CD14-positive monocyte (primary cell): ENCODE results near the gene SUPT5H. TPM values are rescaled to one million over a fixed set of nuclear protein-coding genes. Genes with fewer than 3 reads are reported as not detected.

Experiments used
- DNase-seq, 3 donors: peaks; one replicate each; pipeline ENCODE4 v3.0.0-alpha.2; 2011 to 2022
- H2AFZ ChIP-seq: 2 replicates; pipeline ENCODE4 v1.6.0; 2012; ENCODE audit warnings: mild to moderate bottlenecking, low read depth, low read length, inconsistent platforms; ENCODE audit not compliant: insufficient read depth, poor library complexity, severe bottlenecking
- H3K27ac ChIP-seq, 2 donors: 1 replicate in 1 of 2; 2 replicates in 1 of 2; pipeline ENCODE4 v1.5.1; 2012 to 2013; ENCODE audit warnings: low read length in 2 of 2, control low read depth in 1 of 2, inconsistent platforms in 1 of 2, low read depth in 1 of 2, mild to moderate bottlenecking in 1 of 2
- H3K27me3 ChIP-seq, 2 donors: one replicate each; pipeline versions ENCODE4 v1.6.0 to v1.6.1; 2011 to 2013; ENCODE audit warnings: low read length in 2 of 2; ENCODE audit not compliant: control insufficient read depth in 2 of 2, insufficient read depth in 2 of 2
- H3K36me3 ChIP-seq, 2 donors: replicated peaks in 1 of 2; 1 replicate in 1 of 2; 2 replicates in 1 of 2; pipeline versions ENCODE4 v1.5.1 to v1.6.1; 2012 to 2013; ENCODE audit warnings: low read length in 2 of 2, control low read depth in 1 of 2, inconsistent platforms in 1 of 2, mild to moderate bottlenecking in 1 of 2; ENCODE audit not compliant: insufficient read depth in 2 of 2, control insufficient read depth in 1 of 2
- H3K4me1 ChIP-seq, 2 donors: 1 replicate in 1 of 2; 2 replicates in 1 of 2; pipeline versions ENCODE4 v1.5.1 to v1.6.1; 2012 to 2013; ENCODE audit warnings: low read length in 2 of 2, control low read depth in 1 of 2, inconsistent platforms in 1 of 2, mild to moderate bottlenecking in 1 of 2, moderate library complexity in 1 of 2; ENCODE audit not compliant: insufficient read depth in 2 of 2, control insufficient read depth in 1 of 2
- H3K4me2 ChIP-seq: replicated peaks from 2 replicates; pipeline ENCODE3; 2012; ENCODE audit warnings: low read length, moderate library complexity, mild to moderate bottlenecking; ENCODE audit not compliant: poor library complexity, severe bottlenecking; ENCODE audit errors: extremely low read depth
- H3K4me3 ChIP-seq, 3 experiments: fragments of 200-600 bp in 1 of 3; sonication (generic) in 1 of 3; replicated peaks in 1 of 3; 1 replicate in 2 of 3; 2 replicates in 1 of 3; pipeline ENCODE4 v1.5.1; 2011 to 2013; ENCODE audit warnings: low read length in 3 of 3, mild to moderate bottlenecking in 3 of 3, control low read depth in 2 of 3, low read depth in 2 of 3, inconsistent platforms in 1 of 3, moderate library complexity in 1 of 3
- H3K79me2 ChIP-seq: 2 replicates; pipeline ENCODE4 v1.6.0; 2012; ENCODE audit warnings: mild to moderate bottlenecking, control low read depth, inconsistent platforms, low read length, moderate library complexity; ENCODE audit not compliant: insufficient read depth
- H3K9ac ChIP-seq: 2 replicates; pipeline ENCODE4 v1.6.0; 2017; ENCODE audit warnings: low read length, mild to moderate bottlenecking; ENCODE audit not compliant: insufficient read depth, poor library complexity, severe bottlenecking
- H3K9me3 ChIP-seq, 2 donors: replicated peaks in 1 of 2; 1 replicate in 1 of 2; 2 replicates in 1 of 2; pipeline versions ENCODE4 v1.5.1 to v1.6.1; 2012 to 2013; ENCODE audit warnings: low read length in 2 of 2, control low read depth in 1 of 2; ENCODE audit not compliant: control insufficient read depth in 1 of 2, insufficient read depth in 1 of 2
- H4K20me1 ChIP-seq: 2 replicates; pipeline ENCODE4 v1.6.0; 2012; ENCODE audit warnings: mild to moderate bottlenecking, low read length, control low read depth, moderate library complexity; ENCODE audit not compliant: insufficient read depth
- H3K27ac Mint-ChIP-seq, 7 donors: one replicate each; pipeline ENCODE4 v1.8.0; 2020; ENCODE audit warnings: mild to moderate bottlenecking in 7 of 7, mixed read lengths in 7 of 7, moderate library complexity in 6 of 7, inconsistent platforms in 2 of 7
- H3K27me3 Mint-ChIP-seq, 3 donors: one replicate each; pipeline ENCODE4 v1.8.0; 2021 to 2022; ENCODE audit warnings: low read depth in 3 of 3, mild to moderate bottlenecking in 3 of 3, mixed read lengths in 3 of 3, moderate library complexity in 3 of 3, inconsistent platforms in 1 of 3
- H3K36me3 Mint-ChIP-seq, 2 donors: one replicate each; pipeline ENCODE4 v1.8.0; 2020; ENCODE audit warnings: mixed read lengths in 2 of 2, inconsistent platforms in 1 of 2, mild to moderate bottlenecking in 1 of 2
- H3K4me1 Mint-ChIP-seq: one replicate; pipeline ENCODE4 v1.8.0; 2020; ENCODE audit warnings: mild to moderate bottlenecking, mixed read lengths
- H3K4me3 Mint-ChIP-seq, 2 donors: one replicate each; pipeline ENCODE4 v1.8.0; 2020; ENCODE audit warnings: mild to moderate bottlenecking in 2 of 2, mixed read lengths in 2 of 2, moderate library complexity in 1 of 2
- H3K9me3 Mint-ChIP-seq, 7 donors: one replicate each; pipeline ENCODE4 v1.8.0; 2020 to 2022; ENCODE audit warnings: mixed read lengths in 7 of 7, mild to moderate bottlenecking in 6 of 7, moderate library complexity in 6 of 7, inconsistent platforms in 2 of 7
- WGBS: methylation state at CpG from one replicate; pipeline ENCODE4 v1.1.5; 2013; ENCODE audit warnings: missing lambda C conversion rate; ENCODE audit not compliant: insufficient coverage; 5-methylcytosine and 5-hydroxymethylcytosine counted together
- intact Hi-C, 2 donors: fragments of 100-400 bp; cut with micrococcal nuclease; formaldehyde crosslinking; loops; one replicate each; pipeline versions ENCODE4 v1.15.0 to v1.15.1; 2023
- polyA plus RNA-seq, 3 donors: library from polyadenylated mRNA; depleted of rRNA in 1 of 3; unstranded in 2 of 3; stranded (reverse) in 1 of 3; fragments of 300-500 nt in 2 of 3; fragments of >200 nt in 1 of 3; fragmentation: Illumina TruSeq in 2 of 3; gene quantifications; 1 replicate in 2 of 3; 2 replicates in 1 of 3; pipeline ENCODE4 v1.2.3, GENCODE V29; 2012 to 2021
- TF ChIP-seq, protein P1 (sequence below): fragments of 200-600 bp; IDR thresholded peaks from one replicate; pipeline ENCODE4 v1.8.0; 2022; ENCODE audit warnings: antibody characterized with exemption, mild to moderate bottlenecking

The SUPT5H gene
- polyA plus RNA-seq, 3 donors = 43.6 to 83.2 (median 50.7) TPM

- TF ChIP-seq, protein P1, sequence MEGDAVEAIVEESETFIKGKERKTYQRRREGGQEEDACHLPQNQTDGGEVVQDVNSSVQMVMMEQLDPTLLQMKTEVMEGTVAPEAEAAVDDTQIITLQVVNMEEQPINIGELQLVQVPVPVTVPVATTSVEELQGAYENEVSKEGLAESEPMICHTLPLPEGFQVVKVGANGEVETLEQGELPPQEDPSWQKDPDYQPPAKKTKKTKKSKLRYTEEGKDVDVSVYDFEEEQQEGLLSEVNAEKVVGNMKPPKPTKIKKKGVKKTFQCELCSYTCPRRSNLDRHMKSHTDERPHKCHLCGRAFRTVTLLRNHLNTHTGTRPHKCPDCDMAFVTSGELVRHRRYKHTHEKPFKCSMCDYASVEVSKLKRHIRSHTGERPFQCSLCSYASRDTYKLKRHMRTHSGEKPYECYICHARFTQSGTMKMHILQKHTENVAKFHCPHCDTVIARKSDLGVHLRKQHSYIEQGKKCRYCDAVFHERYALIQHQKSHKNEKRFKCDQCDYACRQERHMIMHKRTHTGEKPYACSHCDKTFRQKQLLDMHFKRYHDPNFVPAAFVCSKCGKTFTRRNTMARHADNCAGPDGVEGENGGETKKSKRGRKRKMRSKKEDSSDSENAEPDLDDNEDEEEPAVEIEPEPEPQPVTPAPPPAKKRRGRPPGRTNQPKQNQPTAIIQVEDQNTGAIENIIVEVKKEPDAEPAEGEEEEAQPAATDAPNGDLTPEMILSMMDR = no peak
- Histone ChIP-seq H3K27me3 (no peaks in the 10 kb centered on the region), H3K4me3 (no peak overlapping the region), H4K20me1 (peaks cover 28% of the 10 kb centered on the region), H3K4me2 (no peak overlapping the region), H3K9ac (no peak overlapping the region), H3K4me1 (no peaks in the 10 kb centered on the region), H2AFZ (no peak overlapping the region), H3K36me3 (peaks cover 94 to 100% of the 10 kb centered on the region in 2 donors), H3K27ac (no peak overlapping the region), H3K9me3 (no peaks in the 10 kb centered on the region), H3K79me2 (no peaks in the 10 kb centered on the region)
- H3K9me3 Mint-ChIP-seq = no peaks in the 10 kb centered on the region
- no peak for DNase-seq
- H3K27ac Mint-ChIP-seq = peak overlapping the region in 1 of 7 donors; percentile 74
- no peak overlapping the region for H3K4me3 Mint-ChIP-seq
- peaks cover 86 to 95% of the 10 kb centered on the region in 2 donors for H3K36me3 Mint-ChIP-seq
- 100% methylated on average over 3 of the region's 7 CpGs for WGBS
- H3K4me1 Mint-ChIP-seq = no peaks in the 10 kb centered on the region
- intact Hi-C loops = no loop called here
- H3K27me3 Mint-ChIP-seq = no peaks in the 10 kb centered on the region
Measured at GRCh38 chr19:39467941-39468340, 22.6 kb downstream of the SUPT5H start.

DNA sequence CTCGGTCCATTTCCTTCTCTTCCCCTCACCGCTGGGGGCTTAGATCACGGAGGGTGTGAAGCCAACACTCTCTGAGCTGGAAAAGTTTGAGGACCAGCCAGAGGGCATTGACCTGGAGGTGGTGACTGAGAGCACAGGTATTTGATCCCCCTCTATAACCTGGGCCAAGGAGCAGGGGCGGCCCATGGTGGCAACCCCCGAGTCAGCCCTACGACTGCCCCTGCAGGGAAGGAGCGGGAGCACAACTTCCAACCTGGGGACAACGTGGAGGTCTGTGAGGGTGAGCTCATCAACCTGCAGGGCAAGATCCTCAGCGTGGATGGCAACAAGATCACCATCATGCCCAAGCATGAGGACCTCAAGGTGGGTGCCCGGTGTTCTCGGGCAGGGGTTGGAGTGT, 23.7 kb downstream of the SUPT5H start:
- Histone ChIP-seq H2AFZ (no peak overlapping the region), H3K27ac (no peak overlapping the region), H3K4me3 (no peak overlapping the region), H4K20me1 (peaks cover 24% of the 10 kb centered on the region), H3K27me3 (no peaks in the 10 kb centered on the region), H3K9me3 (no peaks in the 10 kb centered on the region), H3K4me1 (no peaks in the 10 kb centered on the region), H3K79me2 (no peaks in the 10 kb centered on the region), H3K9ac (no peak overlapping the region), H3K36me3 (peaks cover 96 to 100% of the 10 kb centered on the region in 2 donors), H3K4me2 (no peak overlapping the region)
- peak overlapping the region in 1 of 7 donors; percentile 34 for H3K27ac Mint-ChIP-seq
- no peaks in the 10 kb centered on the region for H3K9me3 Mint-ChIP-seq
- H3K27me3 Mint-ChIP-seq = no peaks in the 10 kb centered on the region
- no peaks in the 10 kb centered on the region for H3K4me1 Mint-ChIP-seq
- WGBS = 93% methylated on average over 7 of the region's 11 CpGs
- H3K4me3 Mint-ChIP-seq = no peak overlapping the region
- TF ChIP-seq, protein P1 = no peak
- DNase-seq = no peak
- peaks cover 87 to 94% of the 10 kb centered on the region in 2 donors for H3K36me3 Mint-ChIP-seq
- intact Hi-C loops = no loop called here
